ENCODE data around the gene SMO.

- no peak for TF ChIP-seq CTCF (IDR thresholded peaks at IDR 0.05; ENCODE audit: low read length)
- no peak for TF ChIP-seq EZH2 (IDR thresholded peaks at IDR 0.05; ENCODE audit: borderline replicate concordance, low read length)
These were observed 607 bp upstream of the SMO start for GRCh38 chr7:129187681-129188371.

Measured in OCI-LY1 (cell line).